HTERT RPE-1 (cell line): ENCODE results near the gene TENT4A.

ENCODE experiments used
- in situ Hi-C: fragments of 300-500 bp; cut with MboI; formaldehyde crosslinking; loops from 4 replicates; pipeline ENCODE4 v1.14.3; 2020; ENCODE audit warnings: low sequenced_read_pairs

TENT4A gene

DNA sequence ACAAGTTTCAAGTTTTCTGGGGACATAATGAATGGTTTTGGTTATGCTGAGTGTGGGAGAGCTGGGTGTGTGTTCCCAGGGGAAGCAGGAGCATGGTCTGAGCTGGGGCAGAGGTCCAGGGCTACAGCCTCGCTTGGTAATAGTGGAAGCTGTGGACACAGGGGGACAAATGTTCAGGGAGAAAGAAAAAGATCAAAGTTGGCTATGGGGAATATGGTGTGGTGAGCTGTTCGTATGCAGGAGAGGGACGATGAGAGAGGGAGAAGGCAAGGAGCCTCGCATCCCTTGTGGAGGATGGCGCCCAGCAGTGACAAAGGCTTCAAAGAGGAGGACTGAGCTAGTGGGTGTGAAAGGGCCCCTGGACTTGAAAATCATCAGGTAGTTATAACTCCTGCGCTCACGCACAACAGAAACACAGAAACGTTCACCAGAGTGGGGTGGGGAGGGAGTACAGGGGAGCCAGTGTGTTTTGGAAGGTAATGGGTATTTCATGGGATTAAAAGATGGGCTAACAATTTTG lies 77.2 kb downstream of the TENT4A start:
- in situ Hi-C loops = no loop called here

- in situ Hi-C loops = no loop called here
These were observed 77.8 kb downstream of the TENT4A start for GRCh38 chr5:6791031-6791430.

GRCh38 chr5:6792376-6792775 lies 79.1 kb downstream of the TENT4A start:
- in situ Hi-C loops = no loop called here

DNA sequence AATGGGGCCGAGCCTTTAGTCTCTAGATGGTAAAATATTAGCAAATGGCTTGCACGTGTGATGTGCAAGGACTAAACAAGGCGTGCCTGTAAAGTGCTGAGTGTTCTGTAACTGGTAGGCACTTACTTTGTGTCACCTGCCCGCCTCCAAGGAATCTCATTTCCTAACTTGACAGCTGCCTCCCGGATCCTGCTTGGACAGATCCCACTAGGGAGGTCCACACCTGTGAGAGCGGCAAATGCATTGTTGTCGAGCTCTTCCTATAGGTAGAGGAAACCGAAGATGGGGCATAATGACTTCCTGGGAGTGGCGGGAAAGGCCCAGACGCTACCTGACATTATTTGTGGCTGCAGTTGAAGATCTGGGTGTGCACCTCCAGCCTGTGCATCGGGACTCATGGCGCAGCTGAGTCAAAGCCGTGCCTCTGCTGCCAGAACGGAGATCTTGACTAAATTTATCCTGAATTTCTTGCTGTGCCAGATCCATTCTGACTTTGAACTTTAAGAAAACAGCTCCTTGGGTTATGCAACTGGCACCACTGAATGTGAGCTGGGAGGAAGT lies 79.8 kb downstream of the TENT4A start:
- in situ Hi-C loops = no loop called here

DNA sequence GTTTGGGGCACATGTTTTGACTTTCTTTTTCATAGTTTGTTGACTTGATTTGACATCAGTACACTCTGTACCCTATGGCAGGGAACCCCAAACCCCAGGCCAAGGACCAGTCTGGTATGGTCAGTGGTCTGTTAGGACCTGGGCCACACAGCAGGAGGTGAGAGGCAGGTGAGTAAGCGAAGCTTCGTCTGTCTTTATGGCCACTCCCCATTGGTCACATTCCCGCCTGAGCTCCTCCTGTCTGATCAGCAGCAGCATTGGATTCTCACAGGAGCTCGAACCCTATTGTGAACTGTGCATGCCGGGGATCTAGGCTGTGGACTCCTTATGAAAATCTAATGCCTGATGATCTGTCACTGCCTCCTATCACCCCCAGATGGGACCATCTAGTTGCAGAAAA lies 88.0 kb downstream of the TENT4A start:
- in situ Hi-C loops = no loop called here

DNA sequence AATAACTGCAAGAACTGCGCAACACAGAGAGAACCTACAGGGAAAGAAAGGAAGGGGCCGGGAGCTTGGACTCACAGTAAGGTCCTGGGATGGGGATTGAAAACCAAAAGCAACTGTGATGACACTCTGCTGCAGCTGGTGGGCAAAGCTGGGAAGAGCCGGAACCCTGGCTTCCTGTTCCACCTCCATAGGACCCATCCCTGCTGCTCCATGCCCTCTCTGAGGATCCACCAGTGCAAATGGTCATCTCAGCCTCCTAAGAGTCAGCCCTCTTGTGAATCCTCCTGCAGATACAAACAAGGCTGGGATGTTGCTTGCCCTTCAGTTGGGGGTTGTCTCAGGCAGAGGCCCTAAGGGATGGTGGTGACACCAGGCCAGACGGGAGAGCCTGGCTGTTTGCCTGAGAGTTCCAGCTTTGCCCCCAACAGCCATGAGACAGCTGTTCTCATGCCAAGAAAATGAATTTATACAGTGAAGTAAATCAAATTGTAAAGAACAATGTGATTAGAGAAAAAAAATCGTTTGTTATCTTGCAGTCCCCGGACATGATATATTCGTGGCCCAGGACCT lies 90.8 kb downstream of the TENT4A start:
- in situ Hi-C loops = no loop called here

DNA sequence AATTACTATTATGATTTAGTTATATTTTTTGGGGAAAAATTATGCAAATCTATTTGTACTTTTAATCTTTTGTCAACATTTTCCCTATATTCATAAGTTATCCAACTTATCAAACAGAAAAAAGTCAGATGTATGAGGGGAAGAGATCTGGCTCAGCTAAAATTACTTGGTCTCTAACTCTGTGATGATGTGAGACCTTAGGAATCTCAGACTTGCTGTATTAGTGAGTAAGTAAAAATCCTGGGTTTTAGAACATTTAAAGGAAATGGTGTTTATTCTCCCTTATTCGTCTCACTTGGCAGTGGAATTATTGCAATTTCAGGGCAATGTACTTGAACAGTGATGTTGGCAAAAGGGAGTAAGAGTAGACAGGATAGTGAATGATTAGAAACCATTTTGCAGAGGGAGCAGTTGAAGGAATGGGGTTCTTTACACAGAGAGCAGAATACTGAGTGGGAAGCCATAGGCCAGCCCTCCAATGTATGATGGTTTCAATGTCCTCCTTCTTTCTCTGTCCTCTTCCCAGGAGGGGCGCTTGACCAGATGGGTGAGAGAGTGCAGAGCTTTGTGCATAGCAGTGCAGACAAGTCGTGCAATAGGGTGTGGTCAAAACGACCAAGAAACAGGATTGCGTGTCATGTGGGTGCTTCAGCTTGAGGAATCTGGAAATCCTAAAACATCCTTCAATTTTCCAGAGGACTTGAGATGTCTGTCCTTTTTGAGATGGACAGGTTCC lies 91.7 kb downstream of the TENT4A start:
- in situ Hi-C loops = no loop called here

DNA sequence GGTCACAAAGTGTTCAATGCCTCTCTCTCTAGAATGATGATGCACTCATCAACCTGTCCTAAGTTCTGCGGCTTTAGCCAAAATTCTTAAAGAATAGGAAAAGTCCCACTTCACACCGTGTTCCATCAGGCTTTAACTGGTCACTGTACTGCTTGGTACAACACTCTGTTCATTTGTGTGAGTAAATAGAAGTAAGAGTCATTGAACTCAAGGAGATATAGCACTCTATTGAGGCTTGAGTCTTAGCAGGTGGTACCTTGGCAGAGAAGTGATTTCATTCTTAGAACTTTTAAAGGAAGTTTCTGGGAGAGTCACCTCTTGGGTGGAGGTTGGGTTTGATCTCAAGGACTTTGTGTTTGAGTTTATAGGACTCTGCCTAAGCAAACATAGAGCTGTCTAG lies 92.6 kb downstream of the TENT4A start:
- in situ Hi-C loops = no loop called here
